Hippocampal formation (tissue), 2 donors: Measurements from ENCODE around the gene BEST1.

Source experiments
- DNase-seq, 2 donors: peaks; one replicate each; lab custom pipeline; 2025; lab: John Stamatoyannopoulos, UW

The BEST1 gene

GRCh38 chr11:61916737-61917333 lies 33.3 kb upstream of the BEST1 start:
- DNase-seq: no peak

DNA sequence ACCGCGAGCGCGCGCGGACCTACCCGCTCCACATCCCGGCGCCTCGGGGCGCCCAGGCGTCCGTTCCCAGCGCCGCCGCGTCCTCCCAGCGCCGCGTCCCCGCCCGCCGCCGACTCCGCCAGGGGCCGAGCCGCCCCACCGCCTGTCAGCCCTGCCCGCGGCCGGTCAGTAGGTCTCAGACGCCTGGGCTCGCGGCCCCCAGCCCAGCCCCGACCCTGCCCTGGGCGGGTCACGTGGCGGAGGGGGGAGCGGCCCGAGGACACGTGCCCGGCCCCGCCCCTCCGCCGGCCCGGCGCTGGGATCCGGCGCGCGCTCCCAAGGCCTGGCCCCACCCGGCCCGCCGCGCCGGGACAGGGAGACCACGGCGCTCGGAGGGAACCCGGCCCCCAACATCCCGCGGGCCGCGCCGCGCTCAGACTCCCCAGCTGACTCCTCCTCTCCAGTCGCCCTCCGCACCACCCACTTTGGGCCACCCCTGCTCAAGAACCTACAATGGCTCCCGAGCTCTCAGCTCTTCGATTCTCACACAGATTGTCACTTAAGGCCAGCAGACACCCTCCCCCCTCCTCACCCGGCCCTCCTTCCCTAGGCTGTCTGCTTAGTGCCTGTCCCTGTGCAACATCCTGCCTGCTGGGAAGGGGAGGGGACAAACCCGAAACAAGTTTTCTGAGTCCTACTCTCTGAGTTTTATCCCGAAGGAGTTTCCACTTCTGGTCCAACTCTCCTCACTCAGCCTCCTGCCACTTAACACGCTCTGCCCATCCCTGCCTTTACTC lies 32.6 kb upstream of the BEST1 start, which contains the start of gene RAB3IL1:
Gene RAB3IL1 (minus strand): TSS at position 233 of the 776 bp plus-strand sequence. CDS start 199 bp downstream, at position 34.
- peak; percentile 36 to 42 for DNase-seq

DNA sequence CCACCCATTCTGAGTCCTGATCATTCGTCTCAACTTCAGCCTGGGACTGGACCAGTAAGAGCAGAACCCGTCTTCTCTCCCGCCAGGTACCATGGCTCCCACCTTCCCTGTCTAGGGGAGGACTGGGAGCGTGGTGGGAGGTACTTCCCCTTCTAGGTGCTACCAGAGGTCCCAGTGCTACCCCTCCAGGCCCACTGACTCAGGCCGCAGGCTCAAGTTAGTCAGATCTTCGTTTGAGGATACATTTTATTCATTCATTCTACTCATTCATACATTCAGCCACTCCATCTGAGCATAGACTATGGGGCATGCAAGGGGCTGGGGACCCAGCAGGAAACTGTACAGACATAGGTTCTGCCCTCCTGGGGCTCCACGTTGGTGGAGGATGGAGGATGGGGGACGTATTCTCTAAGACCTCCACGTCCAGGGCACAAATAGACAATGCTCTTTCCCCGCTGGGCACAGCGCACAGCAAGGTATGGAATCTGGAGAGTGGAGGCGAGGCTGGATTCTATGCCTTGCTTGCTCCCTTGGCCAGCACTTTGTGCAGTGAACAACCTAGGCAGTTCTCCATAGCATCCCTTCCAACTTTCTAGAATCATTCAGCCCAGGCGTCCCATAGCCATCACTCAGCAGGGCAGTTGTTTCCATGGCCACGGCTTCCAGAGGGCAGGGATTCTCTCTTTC lies 31.8 kb upstream of the BEST1 start:
- DNase-seq: no peak

DNA sequence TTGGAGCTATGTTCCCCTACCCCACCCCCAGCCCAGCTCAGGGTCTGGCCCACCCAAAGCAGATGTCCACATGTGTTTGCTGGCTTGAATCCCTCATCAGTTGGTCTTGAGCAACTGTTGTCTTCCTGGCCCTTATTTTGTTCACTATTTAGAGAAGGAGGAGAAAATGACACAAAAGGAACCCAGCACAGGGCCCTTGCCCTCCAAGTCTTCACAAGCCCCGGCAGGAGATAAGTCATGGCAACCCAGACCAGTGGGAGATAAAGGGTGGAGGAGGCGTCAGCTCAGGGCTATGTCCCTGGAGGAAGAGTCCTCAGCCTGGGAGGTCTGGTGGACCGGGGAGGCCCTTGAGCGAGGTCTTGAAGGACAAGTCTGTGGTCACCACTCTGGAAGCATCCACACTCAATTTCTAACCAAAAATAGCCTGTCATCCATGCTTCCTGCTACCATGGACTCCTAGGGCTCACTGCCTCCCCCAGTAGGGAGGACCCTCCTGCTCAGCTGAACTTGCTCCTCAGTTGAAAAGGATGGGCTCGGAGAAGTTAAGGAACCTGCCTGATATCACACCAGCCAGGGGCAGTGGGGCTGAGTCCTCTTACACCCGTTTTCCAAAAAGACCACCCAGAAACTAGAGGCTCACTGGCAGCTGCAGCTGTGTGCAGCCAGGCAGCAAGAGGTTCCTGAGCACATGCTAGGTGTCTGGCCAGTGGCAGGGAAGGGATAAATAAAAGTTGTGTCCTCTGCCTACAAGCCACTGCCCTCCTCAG lies 31.0 kb upstream of the BEST1 start:
- DNase-seq: no peak

- DNase-seq: no peak
Measured at GRCh38 chr11:61919705-61920631, 30.2 kb upstream of the BEST1 start.

- DNase-seq: no peak
Measured at GRCh38 chr11:61921446-61921845, 28.7 kb upstream of the BEST1 start.

DNA sequence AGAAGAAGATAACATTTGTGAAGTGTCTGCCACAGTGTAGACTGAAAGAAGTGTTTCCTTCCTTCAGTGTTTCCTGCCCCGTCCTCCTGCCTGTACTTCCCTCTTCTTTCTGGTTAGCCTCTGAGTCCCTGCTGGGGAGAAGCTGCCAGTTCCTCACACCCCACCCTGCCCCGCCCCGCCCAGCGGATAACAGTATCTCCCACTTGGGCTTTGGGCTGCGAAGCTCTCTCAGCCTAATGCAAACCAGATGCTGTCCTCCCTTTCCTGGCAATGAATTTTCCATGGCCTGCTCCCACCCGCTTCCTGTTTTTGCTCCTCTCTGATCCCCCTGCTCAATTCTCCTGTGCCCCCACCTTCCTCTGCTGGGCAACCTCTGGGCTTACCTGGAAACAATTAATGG lies 27.6 kb upstream of the BEST1 start:
- peak in 1 of 2 donors; percentile 26 for DNase-seq

GRCh38 chr11:61923166-61924063 lies 26.7 kb upstream of the BEST1 start:
- DNase-seq: peak in 1 of 2 donors; percentile 28

GRCh38 chr11:61924064-61924455 lies 26.1 kb upstream of the BEST1 start:
- DNase-seq: no peak

DNA sequence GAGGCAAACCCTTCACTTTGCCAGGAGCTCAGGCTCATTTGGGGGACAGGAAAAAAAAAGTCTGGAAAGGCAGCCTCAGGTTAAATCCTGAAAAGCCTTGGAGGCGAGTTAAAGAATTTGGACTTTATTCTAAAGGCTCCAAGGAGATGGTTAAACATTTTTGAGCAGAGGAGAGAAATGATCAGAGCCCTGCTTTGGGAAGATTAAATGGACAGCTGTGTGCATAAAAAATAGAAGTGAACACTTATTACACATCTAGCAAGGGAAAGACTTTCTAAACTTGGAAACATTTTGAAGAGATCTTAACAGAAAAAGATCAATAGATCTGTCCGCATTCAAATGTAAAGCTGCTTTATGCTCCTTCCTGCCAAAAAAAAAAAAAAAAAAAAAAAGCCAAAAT lies 24.4 kb upstream of the BEST1 start:
- no peak for DNase-seq

- DNase-seq: no peak
Measured at GRCh38 chr11:61926235-61926634, 23.9 kb upstream of the BEST1 start.

- DNase-seq: no peak
Measured at GRCh38 chr11:61927501-61927900, 22.6 kb upstream of the BEST1 start.

DNA sequence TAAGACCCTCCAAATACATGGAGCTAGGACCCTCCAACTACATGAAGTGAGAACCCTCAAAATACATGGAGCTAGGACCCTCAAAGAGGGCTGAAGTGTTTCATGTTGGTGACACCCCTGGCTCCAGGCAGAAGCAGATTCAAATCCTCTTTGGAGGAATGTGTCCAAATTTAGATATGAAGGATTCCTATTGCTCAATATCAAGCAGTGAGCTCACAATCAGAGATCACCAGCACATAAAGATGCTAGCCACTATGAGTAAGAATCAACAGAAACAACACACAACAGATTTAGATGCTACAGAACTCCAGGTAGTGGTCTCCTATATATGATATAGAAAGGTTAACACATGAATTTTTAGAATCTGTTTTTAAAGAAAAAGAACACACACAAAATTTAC lies 21.5 kb upstream of the BEST1 start:
- DNase-seq: no peak

DNA sequence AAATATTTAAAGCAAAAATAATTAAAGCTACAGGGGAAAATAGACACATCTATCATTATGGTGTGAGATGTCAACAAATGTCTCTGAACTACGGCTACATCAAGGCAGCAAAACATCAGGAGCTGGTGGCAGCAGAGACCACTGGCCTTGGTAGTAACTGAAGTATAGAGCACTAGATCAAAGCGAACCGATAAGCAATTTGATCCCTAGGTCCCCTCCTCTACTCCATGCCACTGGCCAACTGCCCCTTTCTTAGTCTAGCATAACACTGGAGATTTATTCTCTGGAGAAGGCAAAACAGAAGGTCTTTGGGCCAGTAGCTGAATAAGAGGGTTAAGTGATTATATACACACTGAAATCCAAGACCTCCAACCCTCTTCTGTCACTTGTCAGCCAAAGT lies 19.2 kb upstream of the BEST1 start:
- no peak for DNase-seq

DNA sequence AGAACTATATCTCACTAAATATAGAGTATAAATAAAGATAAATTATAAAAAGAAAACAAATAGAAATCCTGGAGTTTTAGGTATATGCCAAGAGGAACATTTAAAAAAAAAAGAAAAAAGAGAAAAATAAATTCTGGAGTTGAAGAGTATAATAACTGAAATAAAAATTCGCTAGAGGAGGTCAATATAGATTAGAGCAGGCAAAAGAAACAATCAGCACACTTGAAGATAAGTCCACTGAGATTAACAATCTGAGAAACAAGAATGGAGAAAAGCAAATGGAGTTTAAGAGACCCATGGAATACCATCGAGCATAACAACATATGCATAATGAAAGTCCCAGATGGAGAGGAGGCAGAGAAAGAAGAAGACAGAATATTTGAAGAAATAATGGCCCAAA lies 14.3 kb upstream of the BEST1 start:
- DNase-seq: no peak

- no peak for DNase-seq
Measured at GRCh38 chr11:61940466-61940865, 9.7 kb upstream of the BEST1 start.

- DNase-seq: no peak
Measured at GRCh38 chr11:61945191-61945590, 5.0 kb upstream of the BEST1 start.

- no peak for DNase-seq
Measured at GRCh38 chr11:61946894-61947293, 3.3 kb upstream of the BEST1 start.

GRCh38 chr11:61947486-61948210 lies 2.5 kb upstream of the BEST1 start:
- DNase-seq: peak; percentile 81 to 91
